ENCODE results near the gene NTM.

The NTM gene

GRCh38 chr11:131402040-131402439 lies 31.6 kb downstream of the NTM start:
- ATAC-seq (ENCODE audit: low read depth) (no peak), DNase-seq (ENCODE audit: low spot score) (no peak)
- Histone ChIP-seq H3K36me3 (ENCODE audit: low read depth) (no peaks in the 10 kb centered on the region), H3K9me3 (ENCODE audit: severe bottlenecking) (no peaks in the 10 kb centered on the region), H3K4me1 (ENCODE audit: insufficient read depth, poor library complexity, severe bottlenecking) (no peaks in the 10 kb centered on the region), H3K27me3 (ENCODE audit: insufficient read depth, poor library complexity, severe bottlenecking) (peaks cover 23% of the 10 kb centered on the region), H3K4me3 (ENCODE audit: severe bottlenecking) (no peak overlapping the region), H3K27ac (ENCODE audit: poor library complexity, severe bottlenecking) (no peak overlapping the region)
- TF ChIP-seq, protein P1, sequence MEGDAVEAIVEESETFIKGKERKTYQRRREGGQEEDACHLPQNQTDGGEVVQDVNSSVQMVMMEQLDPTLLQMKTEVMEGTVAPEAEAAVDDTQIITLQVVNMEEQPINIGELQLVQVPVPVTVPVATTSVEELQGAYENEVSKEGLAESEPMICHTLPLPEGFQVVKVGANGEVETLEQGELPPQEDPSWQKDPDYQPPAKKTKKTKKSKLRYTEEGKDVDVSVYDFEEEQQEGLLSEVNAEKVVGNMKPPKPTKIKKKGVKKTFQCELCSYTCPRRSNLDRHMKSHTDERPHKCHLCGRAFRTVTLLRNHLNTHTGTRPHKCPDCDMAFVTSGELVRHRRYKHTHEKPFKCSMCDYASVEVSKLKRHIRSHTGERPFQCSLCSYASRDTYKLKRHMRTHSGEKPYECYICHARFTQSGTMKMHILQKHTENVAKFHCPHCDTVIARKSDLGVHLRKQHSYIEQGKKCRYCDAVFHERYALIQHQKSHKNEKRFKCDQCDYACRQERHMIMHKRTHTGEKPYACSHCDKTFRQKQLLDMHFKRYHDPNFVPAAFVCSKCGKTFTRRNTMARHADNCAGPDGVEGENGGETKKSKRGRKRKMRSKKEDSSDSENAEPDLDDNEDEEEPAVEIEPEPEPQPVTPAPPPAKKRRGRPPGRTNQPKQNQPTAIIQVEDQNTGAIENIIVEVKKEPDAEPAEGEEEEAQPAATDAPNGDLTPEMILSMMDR (IDR thresholded peaks at IDR 0.05; ENCODE audit: poor library complexity, severe bottlenecking) = no peak

- ATAC-seq (ENCODE audit: low read depth) = no peak
- Histone ChIP-seq H3K4me3 (ENCODE audit: severe bottlenecking) (no peak overlapping the region), H3K9me3 (ENCODE audit: severe bottlenecking) (no peaks in the 10 kb centered on the region), H3K27ac (ENCODE audit: poor library complexity, severe bottlenecking) (no peak overlapping the region), H3K27me3 (ENCODE audit: insufficient read depth, poor library complexity, severe bottlenecking) (peaks cover 16% of the 10 kb centered on the region), H3K4me1 (ENCODE audit: insufficient read depth, poor library complexity, severe bottlenecking) (no peaks in the 10 kb centered on the region), H3K36me3 (ENCODE audit: low read depth) (no peaks in the 10 kb centered on the region)
- no peak for DNase-seq (ENCODE audit: low spot score)
- TF ChIP-seq, protein P1 (IDR thresholded peaks at IDR 0.05; ENCODE audit: poor library complexity, severe bottlenecking) = no peak
Observed at GRCh38 chr11:131404010-131404409, 33.6 kb downstream of the NTM start.

- ATAC-seq (ENCODE audit: low read depth) (peak; percentile 80), DNase-seq (ENCODE audit: low spot score) (no peak)
- peaks cover 16% of the 10 kb centered on the region for H3K27me3 ChIP-seq (ENCODE audit: insufficient read depth, poor library complexity, severe bottlenecking)
- H3K27ac ChIP-seq (ENCODE audit: poor library complexity, severe bottlenecking) = no peak overlapping the region
- TF ChIP-seq, protein P1 (IDR thresholded peaks at IDR 0.05; ENCODE audit: poor library complexity, severe bottlenecking) = peak; percentile 80
- H3K36me3 ChIP-seq (ENCODE audit: low read depth) = no peaks in the 10 kb centered on the region
- no peaks in the 10 kb centered on the region for H3K9me3 ChIP-seq (ENCODE audit: severe bottlenecking)
- no peaks in the 10 kb centered on the region for H3K4me1 ChIP-seq (ENCODE audit: insufficient read depth, poor library complexity, severe bottlenecking)
- H3K4me3 ChIP-seq (ENCODE audit: severe bottlenecking) = no peak overlapping the region
Observed at GRCh38 chr11:131408025-131408640, 37.7 kb downstream of the NTM start.

DNA sequence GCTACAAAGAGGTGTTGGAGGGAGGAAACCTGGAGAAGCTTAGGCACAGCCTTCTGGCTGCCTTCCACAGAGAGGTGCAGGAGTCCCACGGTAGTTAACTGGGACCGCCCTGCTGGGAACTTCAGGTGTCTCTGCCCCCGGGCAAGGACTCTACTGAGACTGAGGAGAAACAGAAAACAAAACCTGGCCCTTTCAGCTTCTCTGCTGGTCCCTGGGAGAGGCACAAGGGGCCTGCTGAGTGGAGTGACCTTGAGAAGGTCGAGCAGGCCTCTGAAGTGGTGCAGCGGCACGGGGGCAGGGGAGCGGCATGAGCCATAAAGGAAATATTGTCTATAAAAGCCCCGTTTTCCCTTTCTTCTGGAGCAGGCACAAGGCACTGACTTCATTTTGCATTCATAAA lies 38.9 kb downstream of the NTM start:
- Histone ChIP-seq H3K4me3 (ENCODE audit: severe bottlenecking) (no peak overlapping the region), H3K36me3 (ENCODE audit: low read depth) (no peaks in the 10 kb centered on the region), H3K27ac (ENCODE audit: poor library complexity, severe bottlenecking) (no peak overlapping the region), H3K27me3 (ENCODE audit: insufficient read depth, poor library complexity, severe bottlenecking) (peaks cover 9% of the 10 kb centered on the region), H3K9me3 (ENCODE audit: severe bottlenecking) (no peaks in the 10 kb centered on the region), H3K4me1 (ENCODE audit: insufficient read depth, poor library complexity, severe bottlenecking) (no peaks in the 10 kb centered on the region)
- TF ChIP-seq, protein P1 (IDR thresholded peaks at IDR 0.05; ENCODE audit: poor library complexity, severe bottlenecking) = no peak
- DNase-seq (ENCODE audit: low spot score) (no peak), ATAC-seq (ENCODE audit: low read depth) (no peak)

DNA sequence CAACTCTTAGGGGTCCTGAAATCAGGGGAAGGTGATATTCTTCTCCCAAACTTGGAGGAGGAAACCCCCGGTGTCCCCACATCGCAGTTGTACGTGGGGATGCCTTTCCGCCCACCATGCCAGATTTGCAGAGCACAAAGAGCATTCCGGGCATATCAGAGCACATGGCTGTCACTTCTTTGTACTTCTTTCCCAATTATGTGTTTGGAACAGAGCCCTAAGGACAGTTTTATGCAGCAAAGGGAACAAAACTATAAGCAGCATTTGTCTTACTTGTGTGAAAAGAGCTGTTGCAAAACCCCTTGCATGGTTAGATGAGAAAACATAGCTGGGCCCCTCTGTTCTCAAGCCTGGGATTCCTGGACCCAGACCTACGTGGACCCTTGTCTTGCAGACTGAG lies 41.2 kb downstream of the NTM start:
- ATAC-seq (ENCODE audit: low read depth) = no peak
- H3K36me3 ChIP-seq (ENCODE audit: low read depth) = no peaks in the 10 kb centered on the region
- DNase-seq (ENCODE audit: low spot score) = no peak
- no peaks in the 10 kb centered on the region for H3K4me1 ChIP-seq (ENCODE audit: insufficient read depth, poor library complexity, severe bottlenecking)
- H3K9me3 ChIP-seq (ENCODE audit: severe bottlenecking) = no peaks in the 10 kb centered on the region
- H3K27me3 ChIP-seq (ENCODE audit: insufficient read depth, poor library complexity, severe bottlenecking) = peaks cover 2% of the 10 kb centered on the region
- no peak overlapping the region for H3K4me3 ChIP-seq (ENCODE audit: severe bottlenecking)
- H3K27ac ChIP-seq (ENCODE audit: poor library complexity, severe bottlenecking) = no peak overlapping the region
- TF ChIP-seq, protein P1 (IDR thresholded peaks at IDR 0.05; ENCODE audit: poor library complexity, severe bottlenecking) = no peak
